Bronchial epithelial cell (primary cell): ENCODE results near the gene DGLUCY. TPM values are rescaled to one million over a fixed set of nuclear protein-coding genes. Genes with fewer than 3 reads are reported as not detected.
"Not testable (repeated sequence)": the region's sequence is repeated elsewhere in the genome, so short reads cannot be mapped to it uniquely, and the experiment has no call there.

ENCODE experiments used
- DNase-seq: peaks from one replicate; pipeline ENCODE4 v3.0.0-alpha.2; 2010; ENCODE audit warnings: low read depth
- FAIRE-seq: peaks from 2 replicates; lab custom pipeline; 2011; peaks lifted over from hg19 to GRCh38; lab: Jason Lieb, UNC
- H3K27me3 ChIP-seq: 2 replicates; pipeline ENCODE4 v1.5.1; 2011; ENCODE audit warnings: low read length; ENCODE audit not compliant: control insufficient read depth, insufficient read depth
- H3K36me3 ChIP-seq: 2 replicates; pipeline ENCODE4 v1.5.1; 2011; ENCODE audit warnings: low read length; ENCODE audit not compliant: control insufficient read depth, insufficient read depth
- H3K4me3 ChIP-seq: 2 replicates; pipeline ENCODE4 v1.5.1; 2011; ENCODE audit warnings: mild to moderate bottlenecking, low read depth, low read length, control low read depth
- total RNA-seq: library from RNA; depleted of rRNA; stranded (reverse); fragments of >200 nt; gene quantifications from 2 replicates; pipeline ENCODE4 v1.2.1, GENCODE V29; 2014
- TF ChIP-seq, protein P1 (sequence below): IDR thresholded peaks from 2 replicates; pipeline ENCODE4 v1.5.1; 2011; ENCODE audit warnings: mild to moderate bottlenecking, moderate library complexity, low read length, control low read depth, inconsistent platforms; ENCODE audit not compliant: insufficient read depth, severe bottlenecking

Gene DGLUCY
- total RNA-seq, 1 donor from 2014 or later: 8.4 TPM

DNA sequence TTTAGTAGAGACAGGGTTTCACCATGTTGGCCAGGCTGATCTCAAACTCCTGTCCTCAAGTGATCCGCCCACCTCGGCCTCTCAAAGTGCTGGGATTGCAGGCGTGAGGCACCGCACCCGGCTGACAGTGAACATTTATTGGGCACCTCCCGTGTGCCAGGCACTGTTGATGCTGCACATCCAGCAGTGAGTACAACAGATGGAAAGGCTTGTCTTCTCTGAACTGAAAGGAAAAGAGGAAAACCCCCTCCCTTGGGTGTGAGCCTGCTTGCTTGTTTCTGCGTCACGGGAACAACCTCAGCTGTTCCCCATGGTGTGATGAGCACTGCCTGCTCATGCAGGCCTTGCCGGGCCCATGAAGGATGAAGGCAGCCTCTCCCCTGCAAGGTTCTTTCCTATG lies 39.5 kb downstream of the DGLUCY start:
- Histone ChIP-seq H3K36me3 (no peaks in the 10 kb centered on the region), H3K4me3 (no peak overlapping the region), H3K27me3 (no peaks in the 10 kb centered on the region)
- TF ChIP-seq, protein P1, sequence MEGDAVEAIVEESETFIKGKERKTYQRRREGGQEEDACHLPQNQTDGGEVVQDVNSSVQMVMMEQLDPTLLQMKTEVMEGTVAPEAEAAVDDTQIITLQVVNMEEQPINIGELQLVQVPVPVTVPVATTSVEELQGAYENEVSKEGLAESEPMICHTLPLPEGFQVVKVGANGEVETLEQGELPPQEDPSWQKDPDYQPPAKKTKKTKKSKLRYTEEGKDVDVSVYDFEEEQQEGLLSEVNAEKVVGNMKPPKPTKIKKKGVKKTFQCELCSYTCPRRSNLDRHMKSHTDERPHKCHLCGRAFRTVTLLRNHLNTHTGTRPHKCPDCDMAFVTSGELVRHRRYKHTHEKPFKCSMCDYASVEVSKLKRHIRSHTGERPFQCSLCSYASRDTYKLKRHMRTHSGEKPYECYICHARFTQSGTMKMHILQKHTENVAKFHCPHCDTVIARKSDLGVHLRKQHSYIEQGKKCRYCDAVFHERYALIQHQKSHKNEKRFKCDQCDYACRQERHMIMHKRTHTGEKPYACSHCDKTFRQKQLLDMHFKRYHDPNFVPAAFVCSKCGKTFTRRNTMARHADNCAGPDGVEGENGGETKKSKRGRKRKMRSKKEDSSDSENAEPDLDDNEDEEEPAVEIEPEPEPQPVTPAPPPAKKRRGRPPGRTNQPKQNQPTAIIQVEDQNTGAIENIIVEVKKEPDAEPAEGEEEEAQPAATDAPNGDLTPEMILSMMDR: no peak
- DNase-seq (no peak), FAIRE-seq (no peak)

DNA sequence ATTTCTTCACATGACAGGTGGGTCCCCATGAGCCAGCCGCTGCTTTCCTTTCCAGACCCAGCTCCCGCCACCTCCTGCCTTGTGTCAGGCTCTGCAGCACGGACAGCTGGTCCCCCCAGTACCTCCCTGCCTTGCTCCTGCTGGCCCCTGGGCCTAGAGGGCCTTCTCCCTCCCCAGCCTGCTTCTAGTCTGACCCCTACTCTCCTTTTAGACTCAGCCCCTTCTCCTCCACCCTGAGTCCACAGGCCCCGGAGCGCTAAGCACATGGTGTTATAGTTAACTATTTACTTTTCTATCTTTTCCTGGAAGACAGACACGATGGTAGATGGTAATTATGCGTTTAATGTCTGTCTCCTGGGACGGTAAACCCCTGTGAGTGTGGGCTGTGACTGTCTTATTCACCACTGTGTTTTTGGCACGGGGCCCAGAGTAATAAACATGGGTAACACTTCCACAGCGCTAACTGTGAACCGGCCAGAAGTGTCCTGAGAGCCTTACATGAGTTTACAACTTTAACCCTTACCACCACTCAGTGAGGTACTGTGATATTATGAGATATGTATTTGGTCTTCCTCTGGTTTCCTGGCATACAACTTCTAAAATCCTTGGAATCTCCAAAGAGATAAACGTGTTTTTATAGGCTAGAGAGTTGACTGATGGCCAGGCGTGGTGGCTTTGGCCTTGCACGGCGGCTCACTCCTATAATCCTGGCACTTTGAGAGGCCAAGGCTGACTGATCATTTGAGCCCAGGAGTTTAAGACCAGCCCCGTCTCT lies 41.2 kb downstream of the DGLUCY start:
- H3K36me3 ChIP-seq: no peaks in the 10 kb centered on the region
- TF ChIP-seq, protein P1: no peak
- peak; percentile 56 for DNase-seq
- no peak overlapping the region for H3K4me3 ChIP-seq
- H3K27me3 ChIP-seq: no peaks in the 10 kb centered on the region
- FAIRE-seq: no peak

DNA sequence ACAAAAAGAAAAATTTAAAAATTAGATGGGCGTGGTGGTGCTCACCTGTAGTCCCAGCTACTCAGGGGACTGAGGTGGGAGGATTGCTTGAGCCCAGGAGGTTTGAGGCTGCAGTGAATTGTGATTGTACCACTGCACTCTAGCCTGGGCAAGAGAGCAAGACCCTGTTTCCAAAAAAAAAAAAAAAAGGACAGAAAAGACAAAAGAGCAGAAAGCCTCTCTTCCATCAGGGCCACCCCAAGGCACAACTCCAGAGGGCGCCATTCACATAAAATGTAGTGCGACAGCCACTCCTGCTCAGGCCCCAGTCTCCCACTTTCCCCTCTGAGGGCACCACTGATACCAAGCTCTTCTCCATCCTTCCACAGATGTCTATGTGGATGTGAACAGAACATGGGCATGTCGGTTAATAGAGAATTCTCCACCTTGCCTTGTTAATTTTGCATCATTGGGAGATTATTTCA lies 41.8 kb downstream of the DGLUCY start:
- no peak overlapping the region for H3K4me3 ChIP-seq
- H3K27me3 ChIP-seq: no peaks in the 10 kb centered on the region
- DNase-seq: no peak
- TF ChIP-seq, protein P1: peak; percentile 8
- FAIRE-seq: no peak
- peaks cover 2% of the 10 kb centered on the region for H3K36me3 ChIP-seq

DNA sequence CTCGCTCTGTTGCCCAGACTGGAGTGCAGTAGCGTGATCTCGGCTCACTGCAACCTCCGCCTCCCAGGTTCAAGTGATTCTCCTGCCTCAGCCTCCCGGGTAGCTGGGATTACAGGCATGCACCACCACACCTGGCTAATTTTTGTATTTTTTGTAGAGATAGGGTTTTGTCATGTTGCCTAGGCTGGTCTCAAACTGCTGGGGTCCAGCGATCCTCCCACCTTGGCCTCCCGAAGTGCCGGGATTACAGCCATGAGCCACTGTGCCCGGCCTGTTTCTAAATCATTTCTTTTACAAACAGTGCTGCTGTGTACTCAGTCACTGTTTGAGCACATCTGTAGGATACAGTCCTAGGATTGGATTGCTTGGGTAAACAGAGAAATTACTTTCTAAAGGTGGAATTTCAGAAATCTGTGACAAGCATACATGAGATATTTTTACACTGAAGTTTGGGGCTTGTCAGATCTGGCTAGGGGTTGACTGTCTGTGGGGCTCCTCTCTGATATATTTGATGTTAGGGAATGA lies 42.3 kb downstream of the DGLUCY start:
- FAIRE-seq: not testable (repeated sequence)

DNA sequence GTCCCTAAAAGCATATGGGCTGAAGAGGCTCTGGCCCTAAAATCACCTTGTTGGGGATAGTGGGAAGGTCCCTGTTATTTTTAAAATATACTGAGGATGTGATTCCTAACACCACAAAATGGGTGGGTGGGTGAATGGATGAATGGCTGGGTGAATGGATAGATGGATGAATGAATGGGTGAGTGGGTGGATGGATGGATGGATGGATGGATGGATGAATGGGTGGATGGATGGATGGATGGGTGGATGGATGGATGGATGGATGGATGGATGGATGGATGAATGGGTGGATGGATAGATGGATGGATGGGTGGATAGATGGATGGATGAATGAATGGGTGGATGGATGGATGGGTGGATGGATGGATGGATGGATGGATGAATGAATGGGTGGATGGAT lies 43.0 kb downstream of the DGLUCY start:
- H3K27me3 ChIP-seq, H3K36me3 ChIP-seq, FAIRE-seq, DNase-seq, H3K4me3 ChIP-seq: not testable (repeated sequence)

More for the DNA sequence above, 42.3 kb downstream of the DGLUCY start:
- not testable (repeated sequence) for H3K36me3 ChIP-seq, DNase-seq, H3K27me3 ChIP-seq, H3K4me3 ChIP-seq

DNA sequence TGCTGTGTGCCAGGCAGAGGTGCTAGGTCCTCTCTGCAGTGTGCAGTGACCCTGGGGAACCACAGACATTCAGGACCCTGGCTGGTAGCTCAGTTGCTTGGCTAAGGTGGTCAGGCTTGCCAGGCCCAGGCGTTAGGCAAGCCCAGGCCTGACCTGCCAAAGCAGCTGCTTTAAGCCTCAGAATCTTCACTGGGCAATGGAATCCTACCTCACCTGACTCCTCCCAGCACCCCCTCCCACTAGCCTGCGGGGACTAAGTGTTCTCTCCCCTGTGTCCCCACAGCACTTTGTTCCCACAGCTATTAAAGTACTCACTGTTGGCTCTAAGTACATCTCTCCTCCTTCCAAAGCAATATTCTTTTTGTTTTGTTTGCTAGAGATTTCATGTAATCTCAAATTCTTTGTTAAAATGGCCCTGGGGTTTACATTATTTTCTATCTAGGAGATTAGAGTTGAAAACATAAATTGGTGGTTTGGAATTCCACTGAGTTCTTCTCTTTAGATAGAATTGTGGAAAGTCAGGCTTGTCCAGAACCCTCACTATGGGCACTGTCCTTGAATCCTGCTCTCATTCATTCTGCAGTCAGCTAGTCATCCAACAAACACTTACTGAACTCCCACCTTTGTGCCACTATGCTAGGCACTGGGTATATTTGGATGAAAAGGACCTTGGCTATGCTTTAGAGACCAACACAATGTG lies 44.4 kb downstream of the DGLUCY start:
- DNase-seq: peak; percentile 56
- Histone ChIP-seq H3K4me3 (no peak overlapping the region), H3K27me3 (no peaks in the 10 kb centered on the region), H3K36me3 (peaks cover 7% of the 10 kb centered on the region)
- TF ChIP-seq, protein P1: no peak
- FAIRE-seq: no peak
